GM18873 (cell line): ENCODE results near the gene BTN1A1.
"Not testable (repeated sequence)": the region's sequence is repeated elsewhere in the genome, so short reads cannot be mapped to it uniquely, and the experiment has no call there.

ENCODE experiments used
- ATAC-seq: cut with Tn5 transposase; IDR thresholded peaks from one replicate; pipeline ENCODE4 v1.9.1; 2021; ENCODE audit warnings: mild to moderate bottlenecking, moderate library complexity, moderate number of reproducible peaks; ENCODE audit not compliant: unreplicated experiment, low FRiP score

The BTN1A1 gene

GRCh38 chr6:26507658-26508057, 7.6 kb downstream of the BTN1A1 start:
- ATAC-seq, result no peak

GRCh38 chr6:26511033-26511432, 10.9 kb downstream of the BTN1A1 start:
- ATAC-seq, result not testable (repeated sequence)

GRCh38 chr6:26514984-26515383, 14.9 kb downstream of the BTN1A1 start:
- no peak for ATAC-seq

GRCh38 chr6:26516481-26517427, 16.7 kb downstream of the BTN1A1 start:
- no peak for ATAC-seq

- no peak for ATAC-seq
Observed at GRCh38 chr6:26519359-26519758, 19.3 kb downstream of the BTN1A1 start.

GRCh38 chr6:26520237-26520849, 20.2 kb downstream of the BTN1A1 start:
- peak; percentile 24 for ATAC-seq

GRCh38 chr6:26520850-26521599, 20.9 kb downstream of the BTN1A1 start:
- peak; percentile 41 for ATAC-seq

GRCh38 chr6:26521600-26522391, 21.7 kb downstream of the BTN1A1 start:
- peak; percentile 57 for ATAC-seq

GRCh38 chr6:26522486-26523228, 22.6 kb downstream of the BTN1A1 start:
- ATAC-seq, result not testable (repeated sequence)

- not testable (repeated sequence) for ATAC-seq
Observed at GRCh38 chr6:26524314-26524713, 24.2 kb downstream of the BTN1A1 start.

- no peak for ATAC-seq
Observed at GRCh38 chr6:26524722-26525370, 24.7 kb downstream of the BTN1A1 start.

- no peak for ATAC-seq
Observed at GRCh38 chr6:26525838-26526237, 25.7 kb downstream of the BTN1A1 start.

GRCh38 chr6:26526928-26527327, 26.8 kb downstream of the BTN1A1 start:
- no peak for ATAC-seq

GRCh38 chr6:26530203-26530602, 30.1 kb downstream of the BTN1A1 start:
- no peak for ATAC-seq

GRCh38 chr6:26531897-26532296, 31.8 kb downstream of the BTN1A1 start:
- no peak for ATAC-seq

GRCh38 chr6:26532699-26533531, 32.8 kb downstream of the BTN1A1 start:
- ATAC-seq, result no peak

GRCh38 chr6:26533532-26533931, 33.4 kb downstream of the BTN1A1 start:
- no peak for ATAC-seq
